HG02763 (cell line): ENCODE data around the gene PSAP.

Source experiments
- ATAC-seq: cut with Tn5 transposase; IDR thresholded peaks from one replicate; pipeline ENCODE4 v1.9.1; 2021; ENCODE audit warnings: mild to moderate bottlenecking, moderate library complexity; ENCODE audit not compliant: unreplicated experiment

Gene PSAP

DNA sequence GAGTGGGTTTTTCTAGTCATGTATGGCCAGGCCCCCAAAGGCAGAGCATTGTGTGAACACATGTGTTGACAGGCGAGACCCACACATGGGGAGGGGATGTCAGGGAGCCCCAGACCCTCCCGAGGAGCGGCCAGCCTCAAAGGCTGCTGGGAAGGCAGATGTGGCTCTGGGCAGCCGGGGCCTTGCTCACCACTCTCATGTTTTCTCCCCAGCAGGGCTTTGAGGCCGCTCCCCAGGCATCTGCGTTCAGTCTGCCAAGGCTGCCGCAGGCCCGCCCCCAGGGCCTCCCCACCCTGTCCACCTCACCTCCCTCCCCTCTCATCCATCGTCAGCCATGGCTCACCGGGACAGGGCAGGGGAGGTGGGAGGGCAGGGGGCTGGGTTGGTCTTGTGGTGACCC, 61.2 kb downstream of the PSAP start:
- ATAC-seq, result no peak

DNA sequence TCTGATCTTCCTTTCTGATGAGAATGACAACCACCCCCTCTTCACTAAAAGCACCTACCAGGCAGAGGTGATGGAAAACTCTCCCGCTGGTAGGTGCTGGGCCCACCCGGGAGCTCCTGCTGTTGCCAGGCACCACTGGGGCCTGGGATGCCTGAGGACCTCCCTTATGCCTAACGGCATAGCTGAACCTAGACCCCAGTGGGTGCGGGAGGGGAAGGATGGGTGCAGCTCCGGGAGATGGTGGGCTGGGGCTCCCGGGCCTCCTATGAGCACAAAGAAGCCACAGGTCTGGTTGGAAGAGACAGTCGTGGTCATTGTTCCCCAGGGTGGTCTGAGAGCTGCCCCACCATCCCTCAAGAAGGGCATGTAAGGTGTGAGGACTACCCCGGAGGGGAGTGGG, 62.1 kb downstream of the PSAP start:
- ATAC-seq, result no peak

- no peak for ATAC-seq
Measured at GRCh38 chr10:71784679-71785272, 66.3 kb downstream of the PSAP start.

GRCh38 chr10:71783917-71784678, 67.0 kb downstream of the PSAP start:
- no peak for ATAC-seq

GRCh38 chr10:71782917-71783490, 68.0 kb downstream of the PSAP start:
- no peak for ATAC-seq

DNA sequence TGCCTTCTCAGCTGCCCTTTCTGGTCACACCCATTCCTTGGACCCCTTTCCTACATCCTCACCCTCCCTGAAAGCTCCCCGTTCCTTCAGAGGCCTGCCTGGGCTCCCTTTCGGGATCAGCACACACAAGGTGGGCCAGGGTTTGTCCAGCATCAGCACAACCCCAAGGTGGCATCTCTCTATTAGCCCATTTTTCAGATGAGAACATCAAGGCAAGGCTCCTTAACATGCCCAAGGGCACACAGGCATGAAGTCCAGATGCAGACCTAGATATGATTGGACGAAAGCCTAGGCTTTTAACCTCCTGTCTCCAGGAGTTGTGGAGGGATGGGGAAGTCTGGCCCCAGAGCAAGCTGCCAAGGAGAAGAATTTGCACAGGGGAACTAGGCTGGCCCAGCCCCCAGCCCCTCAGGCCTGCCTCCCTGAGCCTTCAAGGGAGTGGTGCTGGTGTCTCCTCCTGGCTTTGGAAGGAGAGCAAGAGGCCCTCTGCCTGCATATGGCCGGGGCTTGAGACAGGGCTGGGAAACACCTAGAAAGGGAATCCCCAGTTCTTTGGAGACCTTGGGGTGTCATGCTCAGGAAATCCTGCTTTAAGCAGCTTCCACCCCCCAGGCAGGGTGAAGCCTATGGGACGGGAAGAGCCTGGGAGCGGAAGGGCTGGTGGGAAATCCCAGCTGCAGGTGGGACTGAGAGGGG, 68.7 kb downstream of the PSAP start:
- ATAC-seq, result no peak

DNA sequence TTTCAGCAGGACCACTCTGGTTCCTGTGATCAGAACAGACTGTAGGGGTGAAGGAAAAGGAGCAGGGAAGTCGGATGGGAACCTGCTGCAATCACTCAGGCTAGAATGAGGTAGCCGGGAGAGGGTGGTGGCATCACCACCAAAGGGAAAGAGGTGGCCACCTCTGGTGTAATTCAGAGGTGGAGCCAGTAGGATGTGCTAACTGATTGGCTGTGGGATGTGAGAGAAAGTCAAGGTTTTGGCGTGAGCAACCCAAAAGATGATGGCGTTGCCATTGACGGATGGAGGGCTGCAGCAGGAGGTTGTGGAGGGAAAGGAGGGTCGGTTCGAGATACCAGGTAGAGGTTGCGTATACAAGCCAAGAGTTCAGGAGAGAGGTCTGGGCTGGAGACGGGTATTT, 70.3 kb downstream of the PSAP start:
- no peak for ATAC-seq

DNA sequence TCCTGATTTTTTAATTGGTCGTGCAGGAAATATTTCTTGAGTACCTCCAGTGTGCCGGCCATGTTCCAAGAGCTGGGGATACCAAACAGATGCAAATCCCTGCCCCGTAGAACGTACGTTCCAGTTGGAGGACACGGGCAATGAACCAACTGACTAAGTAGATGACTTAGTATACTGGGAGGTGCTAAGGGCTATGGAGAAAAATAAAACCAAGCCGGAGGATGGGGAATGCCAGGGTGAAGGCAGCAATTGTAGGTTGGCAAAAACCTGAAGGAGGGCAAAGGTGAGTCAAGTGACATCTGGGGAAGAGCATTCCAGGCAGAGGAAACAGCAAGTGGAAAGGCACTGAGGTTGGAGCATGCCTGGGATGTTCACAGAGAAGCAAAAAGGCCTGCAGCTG, 70.9 kb downstream of the PSAP start:
- no peak for ATAC-seq

DNA sequence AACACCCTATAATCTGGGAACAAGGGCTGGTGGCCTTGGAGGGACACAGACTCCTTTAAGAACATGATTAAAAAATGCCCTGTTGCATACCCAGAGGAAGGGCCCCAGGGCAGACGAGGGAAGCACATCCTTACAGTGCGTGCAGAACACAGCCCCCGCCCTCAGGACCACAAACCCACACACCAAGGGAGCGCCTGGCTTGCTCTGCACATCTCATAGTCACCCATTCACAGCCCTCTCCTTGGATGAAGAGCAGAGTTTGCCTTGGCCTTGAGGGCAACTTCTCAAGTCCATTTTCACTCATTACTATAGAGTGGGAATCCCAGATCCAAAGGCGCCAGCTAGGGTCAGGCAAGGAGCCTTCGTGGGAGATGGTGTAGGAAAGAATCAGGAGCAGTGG, 71.4 kb downstream of the PSAP start:
- ATAC-seq, result no peak

GRCh38 chr10:71778071-71778825, 72.8 kb downstream of the PSAP start:
- ATAC-seq, result no peak

DNA sequence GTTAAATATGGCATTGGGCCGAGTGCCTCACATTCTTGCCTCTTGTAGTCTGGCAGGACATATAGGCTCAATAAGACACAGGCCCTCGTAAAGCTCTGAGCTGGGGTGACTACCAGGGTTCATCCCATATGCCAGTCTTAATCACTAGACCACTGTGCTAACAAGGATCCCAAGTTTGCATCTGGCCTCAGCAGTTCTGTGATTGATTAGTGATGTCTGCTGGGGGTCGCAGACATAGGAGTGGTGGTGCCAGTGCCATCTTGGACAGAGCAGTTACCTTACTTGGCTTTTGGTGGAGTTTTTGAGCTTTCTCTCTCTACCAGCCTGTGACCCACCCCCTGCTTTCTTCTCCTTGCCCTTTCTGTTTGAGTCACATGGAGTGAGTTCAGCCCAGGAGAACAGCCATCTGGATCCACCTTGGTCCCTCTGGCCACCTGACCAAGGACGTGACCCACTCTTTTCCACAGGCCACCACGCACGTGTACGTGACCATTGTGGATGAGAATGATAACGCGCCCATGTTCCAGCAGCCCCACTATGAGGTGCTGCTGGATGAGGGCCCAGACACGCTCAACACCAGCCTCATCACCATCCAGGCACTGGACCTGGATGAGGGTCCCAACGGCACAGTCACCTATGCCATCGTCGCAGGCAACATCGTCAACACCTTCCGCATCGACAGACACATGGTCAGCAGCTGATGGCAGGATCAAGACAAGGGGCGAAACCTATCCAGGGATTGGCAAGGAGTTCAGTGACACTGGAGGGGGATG, 73.7 kb downstream of the PSAP start:
- ATAC-seq, result no peak

GRCh38 chr10:71776481-71776925, 74.5 kb downstream of the PSAP start:
- no peak for ATAC-seq

- no peak for ATAC-seq
Measured at GRCh38 chr10:71774916-71775702, 75.9 kb downstream of the PSAP start.

DNA sequence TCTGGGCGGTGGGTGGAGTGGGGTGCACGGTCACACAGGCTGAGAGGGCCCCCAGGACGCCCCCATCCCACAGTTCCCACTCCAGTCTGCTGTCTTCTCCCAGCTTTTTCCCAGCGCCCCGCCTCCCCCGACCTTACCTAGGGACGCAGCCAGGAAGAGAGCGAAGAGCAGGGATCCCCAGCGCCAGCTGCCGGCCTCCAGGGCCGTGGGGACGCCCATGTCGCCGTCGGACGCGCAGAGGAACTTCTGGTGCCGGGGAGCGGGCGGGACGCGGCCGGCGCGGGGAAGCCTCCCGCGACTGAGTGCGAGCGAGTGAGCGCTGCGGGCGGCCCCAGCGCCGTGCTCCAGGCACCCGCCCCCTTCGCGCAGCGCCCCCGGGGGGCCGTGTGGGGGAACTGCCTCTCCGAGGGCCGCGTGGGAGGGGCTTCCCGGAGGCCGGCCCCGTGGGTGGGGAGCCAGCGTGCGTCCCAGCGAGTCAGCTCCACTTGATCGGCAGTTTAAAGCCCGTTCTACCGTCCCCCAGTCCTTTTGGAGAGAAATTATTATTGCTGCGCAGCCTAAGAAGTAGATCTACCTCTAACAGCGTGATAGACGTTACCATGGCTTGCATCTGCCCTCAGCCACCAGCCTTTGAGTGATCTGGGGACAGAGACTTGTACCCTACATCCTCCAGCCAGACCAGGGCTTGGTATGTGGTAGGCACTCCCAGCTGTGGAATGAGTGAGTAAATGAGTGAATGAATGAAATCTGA, 77.7 kb downstream of the PSAP start, which contains the start of gene VSIR:
Gene VSIR, minus strand, starts transcription at position 300 of the 751 bp plus-strand sequence. Its CDS starts 81 bp downstream, at position 219.
- peak; percentile 53 for ATAC-seq

- no peak for ATAC-seq
Measured at GRCh38 chr10:71772832-71773220, 78.2 kb downstream of the PSAP start.

DNA sequence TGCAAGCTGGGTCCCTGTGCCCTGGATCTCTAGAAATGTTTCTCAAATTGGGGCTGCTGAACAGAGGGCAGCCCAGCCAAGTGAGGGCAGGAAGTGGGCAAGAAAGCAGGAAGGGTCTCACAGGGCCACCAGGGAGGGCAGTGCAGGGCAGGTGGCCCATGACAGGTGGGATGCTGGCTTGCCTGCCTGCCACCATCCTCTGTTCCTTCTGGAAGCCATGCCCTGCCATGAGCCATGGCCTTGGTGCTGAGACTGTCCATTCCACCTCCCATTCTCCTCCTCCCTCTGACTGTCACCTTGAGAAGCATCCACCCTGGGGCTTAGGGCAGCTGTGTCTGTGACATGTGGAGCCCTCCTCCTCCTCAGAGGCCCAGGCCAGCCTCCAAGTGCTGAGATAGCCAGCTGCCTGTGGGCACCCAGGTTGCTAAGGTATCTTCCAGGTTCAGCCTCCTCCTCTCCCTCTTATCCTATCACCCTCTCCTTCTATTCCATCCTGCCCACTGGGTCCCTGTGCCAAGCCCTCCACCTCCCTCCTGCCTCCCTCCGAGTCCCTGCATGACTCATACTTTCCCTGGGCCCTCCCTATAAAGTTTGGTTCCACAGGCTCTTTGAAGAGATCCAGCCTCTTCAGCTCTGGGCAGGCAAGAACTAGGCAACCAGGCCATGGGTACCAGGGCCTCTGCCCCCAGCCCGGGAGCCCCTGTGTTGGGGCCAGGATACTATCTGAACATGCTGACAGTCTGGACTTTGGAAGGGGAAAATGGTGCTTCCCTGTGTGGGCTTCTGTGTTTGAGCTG, 79.0 kb downstream of the PSAP start:
- no peak for ATAC-seq

- no peak for ATAC-seq
Measured at GRCh38 chr10:71771204-71771603, 79.8 kb downstream of the PSAP start.

- no peak for ATAC-seq
Measured at GRCh38 chr10:71770789-71771188, 80.3 kb downstream of the PSAP start.
